IMR-90 (cell line): ENCODE results near the gene LRIG1. TPM values are rescaled to one million over a fixed set of nuclear protein-coding genes. Genes with fewer than 3 reads are reported as not detected.
A peak's percentile ranks its signal among the peaks of the same experiment; 100 is the strongest.

Experiments
- ATAC-seq: fragments of 200-7000 bp; cut with Tn5 transposase; 2 replicates; pipeline ENCODE4 v1.9.1; 2020; ENCODE audit warnings: low read depth, mild to moderate bottlenecking, moderate library complexity
- BruUV-seq: library from RNA; stranded (reverse); fragments of 400-500 nt; replicated peaks from 2 replicates; lab custom pipeline; 2021; lab: Mats Ljungman, UMichigan
- CTCF ChIA-PET: fragments of 300-600 bp; formaldehyde crosslinking; extraction: SDS; loops from one replicate; lab custom pipeline; 2021; ENCODE audit warnings: antibody characterized with exemption; lab: Yijun Ruan, JAX
- POLR2A ChIA-PET: fragments of 300-600 bp; sonication (Branson Sonifier 250); formaldehyde crosslinking; loops from one replicate; lab custom pipeline; 2022; ENCODE audit warnings: antibody characterized with exemption; ENCODE audit not compliant: unreplicated experiment; lab: Charles Lee
- DNase-seq: peaks from one replicate; pipeline ENCODE4 v3.0.0; 2013
- H2AFZ ChIP-seq: replicated peaks from 2 replicates; pipeline ENCODE3; 2013; ENCODE audit warnings: low read length, mild to moderate bottlenecking; ENCODE audit not compliant: poor library complexity
- H2AK5ac ChIP-seq: 2 replicates; pipeline ENCODE4 v1.6.1; 2013; ENCODE audit warnings: low read depth, low read length, inconsistent platforms
- H2AK9ac ChIP-seq: replicated peaks from 2 replicates; pipeline ENCODE3; 2013; ENCODE audit warnings: mild to moderate bottlenecking, low read depth, low read length, moderate library complexity; ENCODE audit not compliant: poor library complexity
- H2BK120ac ChIP-seq: 2 replicates; pipeline ENCODE4 v1.6.1; 2013; ENCODE audit warnings: low read depth, low read length, inconsistent platforms
- H2BK15ac ChIP-seq: 3 replicates; pipeline ENCODE4 v1.6.1; 2013; ENCODE audit warnings: low read depth, low read length, inconsistent platforms
- H2BK20ac ChIP-seq: 2 replicates; pipeline ENCODE4 v1.6.1; 2013; ENCODE audit warnings: low read depth, mild to moderate bottlenecking, inconsistent platforms, low read length, moderate library complexity
- H2BK5ac ChIP-seq: 2 replicates; pipeline ENCODE4 v1.6.1; 2013; ENCODE audit warnings: mild to moderate bottlenecking, low read depth, low read length, inconsistent platforms; ENCODE audit not compliant: poor library complexity, severe bottlenecking
- H3K14ac ChIP-seq: replicated peaks from 2 replicates; pipeline ENCODE4 v1.6.1; 2013; ENCODE audit warnings: low read depth, low read length, inconsistent platforms
- H3K18ac ChIP-seq: 2 replicates; pipeline ENCODE4 v1.6.1; 2013; ENCODE audit warnings: low read depth, low read length, control low read depth
- H3K23ac ChIP-seq: 2 replicates; pipeline ENCODE4 v1.6.1; 2013; ENCODE audit warnings: low read depth, low read length, inconsistent platforms
- H3K27ac ChIP-seq: 2 replicates; pipeline ENCODE4 v1.5.1; 2013; ENCODE audit warnings: mild to moderate bottlenecking, control low read depth, low read length; ENCODE audit not compliant: insufficient read depth
- H3K27me3 ChIP-seq: 2 replicates; pipeline ENCODE4 v1.6.1; 2013; ENCODE audit warnings: low read length; ENCODE audit not compliant: control insufficient read depth, insufficient read depth
- H3K36me3 ChIP-seq: 2 replicates; pipeline ENCODE4 v1.6.1; 2013; ENCODE audit warnings: low read length, mixed read lengths; ENCODE audit not compliant: control insufficient read depth, insufficient read depth
- H3K4ac ChIP-seq: 2 replicates; pipeline ENCODE4 v1.6.1; 2013; ENCODE audit warnings: low read depth, low read length, inconsistent platforms
- H3K4me1 ChIP-seq: 2 replicates; pipeline ENCODE4 v1.6.1; 2013; ENCODE audit warnings: low read length, mixed read lengths; ENCODE audit not compliant: control insufficient read depth, insufficient read depth
- H3K4me2 ChIP-seq: 2 replicates; pipeline ENCODE4 v1.6.1; 2013; ENCODE audit warnings: low read depth, mild to moderate bottlenecking, control low read depth, low read length, moderate library complexity
- H3K4me3 ChIP-seq: 2 replicates; pipeline ENCODE4 v1.5.1; 2013; ENCODE audit warnings: low read depth, mild to moderate bottlenecking, control low read depth, low read length, moderate library complexity; ENCODE audit not compliant: insufficient read depth
- H3K56ac ChIP-seq: 2 replicates; pipeline ENCODE4 v1.6.1; 2013; ENCODE audit warnings: low read length, inconsistent platforms; ENCODE audit not compliant: insufficient read depth; ENCODE audit errors: extremely low read depth
- H3K79me1 ChIP-seq, 2 experiments: 2 replicates each; pipeline ENCODE4 v1.6.1; 2013; ENCODE audit warnings: low read length in 2 of 2, inconsistent platforms in 1 of 2, low read depth in 1 of 2
- H3K9ac ChIP-seq: 2 replicates; pipeline ENCODE4 v1.6.1; 2013; ENCODE audit warnings: low read depth, low read length, control low read depth
- H3K9me1 ChIP-seq: 2 replicates; pipeline ENCODE4 v1.6.1; 2013; ENCODE audit warnings: low read length, inconsistent platforms; ENCODE audit not compliant: insufficient read depth
- H3K9me3 ChIP-seq: 2 replicates; pipeline ENCODE4 v1.6.1; 2013; ENCODE audit warnings: low read length; ENCODE audit not compliant: control insufficient read depth, insufficient read depth
- H4K20me1 ChIP-seq: 2 replicates; pipeline ENCODE4 v1.6.1; 2013; ENCODE audit warnings: low read length, inconsistent platforms; ENCODE audit not compliant: insufficient read depth
- H4K5ac ChIP-seq: 2 replicates; pipeline ENCODE4 v1.6.1; 2013; ENCODE audit warnings: mild to moderate bottlenecking, low read depth, low read length, control low read depth
- H4K8ac ChIP-seq, 2 experiments: 2 replicates each; pipeline ENCODE4 v1.6.1; 2013; ENCODE audit warnings: low read depth in 2 of 2, low read length in 2 of 2, control low read depth in 1 of 2, inconsistent platforms in 1 of 2
- H4K91ac ChIP-seq: 2 replicates; pipeline ENCODE4 v1.6.1; 2013; ENCODE audit warnings: low read depth, low read length, inconsistent platforms; ENCODE audit not compliant: insufficient read depth
- BHLHE40 ChIP-seq: fragments of 150-350 bp; IDR thresholded peaks from 2 replicates; pipeline ENCODE4 v1.6.1; 2016; ENCODE audit warnings: mild to moderate bottlenecking, low read depth, low read length
- CEBPB ChIP-seq: IDR thresholded peaks from 2 replicates; pipeline ENCODE4 v1.6.1; 2012; ENCODE audit warnings: low read depth, low read length, improper control_type of control experiment
- CTCF ChIP-seq: conservative IDR thresholded peaks from 2 replicates; pipeline ENCODE4 v1.5.1; 2012; ENCODE audit warnings: mild to moderate bottlenecking, low read depth, low read length, improper control_type of control experiment
- MAFK ChIP-seq: IDR thresholded peaks from 2 replicates; pipeline ENCODE4 v1.6.1; 2012; ENCODE audit warnings: low read depth, low read length, improper control_type of control experiment
- POLR2A ChIP-seq: IDR thresholded peaks from 2 replicates; pipeline ENCODE4 v1.6.1; 2012; ENCODE audit warnings: mild to moderate bottlenecking, low read depth, low read length
- RCOR1 ChIP-seq: IDR thresholded peaks from 2 replicates; pipeline ENCODE4 v1.6.1; 2012; ENCODE audit warnings: mild to moderate bottlenecking, low read length, improper control_type of control experiment; ENCODE audit not compliant: insufficient replicate concordance
- RFX5 ChIP-seq: IDR thresholded peaks from 2 replicates; pipeline ENCODE4 v1.8.0; 2012; ENCODE audit warnings: low read depth, mild to moderate bottlenecking, low read length, moderate library complexity
- SMC3 ChIP-seq: fragments of 150-350 bp; IDR thresholded peaks from 2 replicates; pipeline ENCODE4 v1.6.1; 2016; ENCODE audit warnings: low read depth, mild to moderate bottlenecking, antibody characterized with exemption, low read length, moderate library complexity
- WGBS, 2 experiments: methylation state at CpG; one replicate each; pipeline versions ENCODE4 v1.1.5 to v1.1.7; 2013; ENCODE audit warnings: missing lambda C conversion rate in 2 of 2; ENCODE audit not compliant: insufficient read length in 1 of 2; ENCODE audit errors: extremely low coverage in 2 of 2; 5-methylcytosine and 5-hydroxymethylcytosine counted together
- dilution Hi-C: fragments of 300-500 bp; cut with HindIII; formaldehyde crosslinking; loops from one replicate; pipeline ENCODE4 v1.14.3; 2018; ENCODE audit warnings: low sequenced_read_pairs; ENCODE audit not compliant: unreplicated experiment
- in situ Hi-C: fragments of 300-500 bp; cut with MboI; formaldehyde crosslinking; loops from 3 replicates; pipeline ENCODE4 v1.14.3; 2019; ENCODE audit warnings: low sequenced_read_pairs, inconsistent platforms, mixed read lengths
- intact Hi-C: fragments of 100-400 bp; cut with micrococcal nuclease; formaldehyde crosslinking; loops from 2 replicates; pipeline ENCODE4 v1.10.0; 2022
- polyA plus RNA-seq, 3 experiments: library from polyadenylated mRNA; depleted of rRNA; stranded (reverse); fragments of >200 nt; gene quantifications; 2 replicates each; pipeline ENCODE4 v1.2.3, GENCODE V29; 2012; ENCODE audit warnings: low replicate concordance in 1 of 3
- total RNA-seq: library from RNA; depleted of rRNA; stranded (reverse); fragments of >200 nt; gene quantifications from 2 replicates; pipeline ENCODE4 v1.2.3, GENCODE V29; 2012

LRIG1 gene
- total and polyA plus RNA-seq, 2 of the 4 experiments (the other 2 are of a cell fraction): 62.8 to 87.8 TPM

- TF ChIP-seq CTCF (no peak), RFX5 (no peak), SMC3 (no peak)
These were observed 59.1 kb downstream of the LRIG1 start (continued) for GRCh38 chr3:66441692-66442091.

GRCh38 chr3:66441129-66441528 lies 59.7 kb downstream of the LRIG1 start:
- peak overlapping the region; percentile 45 for H3K9ac ChIP-seq

More at GRCh38 chr3:66441129-66441528, 59.7 kb downstream of the LRIG1 start:
- peak overlapping the region; percentile 85 for H3K4ac ChIP-seq
- peak overlapping the region; percentile 91 for H2BK20ac ChIP-seq
- TF ChIP-seq BHLHE40 (peak; percentile 53; the same call in 1 of the 2 replicates), MAFK (0 out of 2 replicates have a peak, but pooled peaks have one; percentile 1), RFX5 (no peak), RCOR1 (no peak), CEBPB (peak; percentile 26; the same call in 1 of the 2 replicates), POLR2A (no peak)
- H3K4me1 ChIP-seq: peaks cover 27% of the 10 kb centered on the region
- H3K36me3 ChIP-seq: peaks cover 9% of the 10 kb centered on the region; the same call in 1 of the 2 replicates
- H3K27ac ChIP-seq: peak overlapping the region; percentile 63
- peak overlapping the region; percentile 80 for H4K91ac ChIP-seq
- peak overlapping the region; percentile 80 for H3K18ac ChIP-seq
- H3K4me3 ChIP-seq: no peak overlapping the region
- peak overlapping the region; percentile 89 for H3K14ac ChIP-seq
- H2AFZ ChIP-seq: peak overlapping the region; percentile 19
- H3K9me3 ChIP-seq: no peaks in the 10 kb centered on the region
- peak overlapping the region; percentile 72 for H4K5ac ChIP-seq
- intact Hi-C loops (loop anchor here (5.0 kb wide), 1 partner anchor 56 kb away; no protein-coding TSS in a partner anchor), in situ Hi-C loops (no loop called here), dilution Hi-C loops (no loop called here)
- no peak overlapping the region for H3K56ac ChIP-seq
- H2BK15ac ChIP-seq: peak overlapping the region; percentile 93
- peaks cover 16 to 48% of the 10 kb centered on the region in 2 experiments; a peak in 3 of 4 replicates for H3K79me1 ChIP-seq
- H3K27me3 ChIP-seq: no peaks in the 10 kb centered on the region
- DNase-seq: peak; percentile 72
- peak overlapping the region; percentile 89 for H2BK120ac ChIP-seq
- peak overlapping the region; percentile 46; the same call in 1 of the 2 replicates for H3K23ac ChIP-seq
- H2AK9ac ChIP-seq: peak overlapping the region; percentile 57
- peak overlapping the region; percentile 37 for H2BK5ac ChIP-seq
- 0 out of 2 replicates have a peak, but pooled peaks cover 6% of the 10 kb centered on the region for H4K20me1 ChIP-seq
- peak overlapping the region; percentile 66; the same call in 1 of the 2 replicates for H3K4me2 ChIP-seq
- POLR2A ChIA-PET: no interaction called here
- H3K9me1 ChIP-seq: peaks cover 25% of the 10 kb centered on the region
- peak overlapping the region; percentile 92 for H2AK5ac ChIP-seq
- H4K8ac ChIP-seq: peak overlapping the region; percentile 40 to 78
- no TSS peak for BruUV-seq
- peak; percentile 27 for ATAC-seq
- WGBS, 2 experiments: no CpG with 5 or more reads among the region's 8 CpGs
- CTCF ChIA-PET: interaction anchor here (1.0 kb wide), 1 partner anchor 12 kb away, joined by 3 read pairs; no protein-coding TSS in a partner anchor
